ENCODE results near the gene PLCG2. TPM values are rescaled to one million over a fixed set of nuclear protein-coding genes. Genes with fewer than 3 reads are reported as not detected.

The PLCG2 gene
- polyA plus RNA-seq, 1 donor from 2014 or later: not detected

DNA sequence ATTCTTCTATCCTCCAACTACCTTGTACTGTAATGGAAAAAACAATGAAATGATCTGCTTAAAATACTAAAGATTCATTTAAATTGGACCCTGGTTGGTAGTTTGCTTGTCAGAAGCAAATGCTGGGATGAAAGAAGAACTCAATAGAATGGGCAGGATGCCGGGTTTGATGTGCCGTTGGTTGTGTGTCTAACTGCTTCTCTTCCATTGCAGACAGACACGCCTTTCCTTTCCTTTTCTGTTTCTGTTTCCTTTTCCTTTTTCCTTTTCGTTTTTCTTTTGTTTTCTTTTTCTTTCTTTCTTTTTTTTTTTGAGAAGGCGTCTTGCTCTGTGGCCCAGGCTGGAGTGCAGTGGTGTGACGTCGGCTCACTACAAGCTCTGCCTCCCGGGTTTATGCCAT lies 64.6 kb downstream of the PLCG2 start:
- H3F3A ChIP-seq (ENCODE audit: insufficient read depth, low read length, poor library complexity, severe bottlenecking): no peaks in the 10 kb centered on the region
- TF ChIP-seq MXI1 (conservative IDR thresholded peaks at IDR 0.05; ENCODE audit: poor library complexity, severe bottlenecking): no peak
- TF ChIP-seq SMC3 (conservative IDR thresholded peaks at IDR 0.05; ENCODE audit: poor library complexity): no peak
- no peak for TF ChIP-seq TAF1 (IDR thresholded peaks at IDR 0.05; ENCODE audit: low read depth)
- TF ChIP-seq POLR2AphosphoS5 (IDR thresholded peaks at IDR 0.05): no peak
- no peak for TF ChIP-seq EZH2 (IDR thresholded peaks at IDR 0.05; ENCODE audit: borderline replicate concordance, insufficient read depth, low read length, poor library complexity, severe bottlenecking)
- TF ChIP-seq, protein P1, sequence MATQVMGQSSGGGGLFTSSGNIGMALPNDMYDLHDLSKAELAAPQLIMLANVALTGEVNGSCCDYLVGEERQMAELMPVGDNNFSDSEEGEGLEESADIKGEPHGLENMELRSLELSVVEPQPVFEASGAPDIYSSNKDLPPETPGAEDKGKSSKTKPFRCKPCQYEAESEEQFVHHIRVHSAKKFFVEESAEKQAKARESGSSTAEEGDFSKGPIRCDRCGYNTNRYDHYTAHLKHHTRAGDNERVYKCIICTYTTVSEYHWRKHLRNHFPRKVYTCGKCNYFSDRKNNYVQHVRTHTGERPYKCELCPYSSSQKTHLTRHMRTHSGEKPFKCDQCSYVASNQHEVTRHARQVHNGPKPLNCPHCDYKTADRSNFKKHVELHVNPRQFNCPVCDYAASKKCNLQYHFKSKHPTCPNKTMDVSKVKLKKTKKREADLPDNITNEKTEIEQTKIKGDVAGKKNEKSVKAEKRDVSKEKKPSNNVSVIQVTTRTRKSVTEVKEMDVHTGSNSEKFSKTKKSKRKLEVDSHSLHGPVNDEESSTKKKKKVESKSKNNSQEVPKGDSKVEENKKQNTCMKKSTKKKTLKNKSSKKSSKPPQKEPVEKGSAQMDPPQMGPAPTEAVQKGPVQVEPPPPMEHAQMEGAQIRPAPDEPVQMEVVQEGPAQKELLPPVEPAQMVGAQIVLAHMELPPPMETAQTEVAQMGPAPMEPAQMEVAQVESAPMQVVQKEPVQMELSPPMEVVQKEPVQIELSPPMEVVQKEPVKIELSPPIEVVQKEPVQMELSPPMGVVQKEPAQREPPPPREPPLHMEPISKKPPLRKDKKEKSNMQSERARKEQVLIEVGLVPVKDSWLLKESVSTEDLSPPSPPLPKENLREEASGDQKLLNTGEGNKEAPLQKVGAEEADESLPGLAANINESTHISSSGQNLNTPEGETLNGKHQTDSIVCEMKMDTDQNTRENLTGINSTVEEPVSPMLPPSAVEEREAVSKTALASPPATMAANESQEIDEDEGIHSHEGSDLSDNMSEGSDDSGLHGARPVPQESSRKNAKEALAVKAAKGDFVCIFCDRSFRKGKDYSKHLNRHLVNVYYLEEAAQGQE (IDR thresholded peaks at IDR 0.05; ENCODE audit: borderline replicate concordance): no peak
- TF ChIP-seq EP300 (conservative IDR thresholded peaks at IDR 0.05; ENCODE audit: poor library complexity, severe bottlenecking): no peak
- TF ChIP-seq, protein P2, sequence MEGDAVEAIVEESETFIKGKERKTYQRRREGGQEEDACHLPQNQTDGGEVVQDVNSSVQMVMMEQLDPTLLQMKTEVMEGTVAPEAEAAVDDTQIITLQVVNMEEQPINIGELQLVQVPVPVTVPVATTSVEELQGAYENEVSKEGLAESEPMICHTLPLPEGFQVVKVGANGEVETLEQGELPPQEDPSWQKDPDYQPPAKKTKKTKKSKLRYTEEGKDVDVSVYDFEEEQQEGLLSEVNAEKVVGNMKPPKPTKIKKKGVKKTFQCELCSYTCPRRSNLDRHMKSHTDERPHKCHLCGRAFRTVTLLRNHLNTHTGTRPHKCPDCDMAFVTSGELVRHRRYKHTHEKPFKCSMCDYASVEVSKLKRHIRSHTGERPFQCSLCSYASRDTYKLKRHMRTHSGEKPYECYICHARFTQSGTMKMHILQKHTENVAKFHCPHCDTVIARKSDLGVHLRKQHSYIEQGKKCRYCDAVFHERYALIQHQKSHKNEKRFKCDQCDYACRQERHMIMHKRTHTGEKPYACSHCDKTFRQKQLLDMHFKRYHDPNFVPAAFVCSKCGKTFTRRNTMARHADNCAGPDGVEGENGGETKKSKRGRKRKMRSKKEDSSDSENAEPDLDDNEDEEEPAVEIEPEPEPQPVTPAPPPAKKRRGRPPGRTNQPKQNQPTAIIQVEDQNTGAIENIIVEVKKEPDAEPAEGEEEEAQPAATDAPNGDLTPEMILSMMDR (IDR thresholded peaks at IDR 0.05; ENCODE audit: poor library complexity, severe bottlenecking): no peak
- no peak for TF ChIP-seq RAD21 (conservative IDR thresholded peaks at IDR 0.05)

DNA sequence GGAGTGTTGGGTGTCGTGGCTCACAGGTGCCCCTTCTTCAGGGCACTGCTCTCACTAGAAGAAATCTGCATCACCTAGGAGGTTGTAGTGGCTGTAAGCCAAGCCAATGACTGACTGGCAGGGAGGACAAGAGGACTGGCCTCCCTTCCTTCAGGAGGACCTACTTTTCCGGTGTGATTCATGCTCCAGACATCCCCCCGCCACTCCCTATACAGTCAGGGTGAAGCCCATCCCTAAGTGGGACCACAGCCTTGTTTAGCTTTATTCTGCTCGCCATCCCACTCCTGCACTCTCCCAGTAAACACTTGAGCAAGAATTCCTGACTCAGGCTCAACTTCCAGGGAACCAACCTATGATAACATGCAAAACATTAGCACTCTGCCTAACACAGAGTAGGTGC lies 67.0 kb downstream of the PLCG2 start:
- Histone ChIP-seq H3K9ac (ENCODE audit: low read length) (no peak overlapping the region), H2AFZ (ENCODE audit: low read depth, low read length) (no peak overlapping the region), H3F3A (ENCODE audit: insufficient read depth, low read length, poor library complexity, severe bottlenecking) (no peaks in the 10 kb centered on the region), H3K27ac (ENCODE audit: low read length) (no peak overlapping the region), H3K9me3 (ENCODE audit: low read length) (no peaks in the 10 kb centered on the region), H3K27me3 (ENCODE audit: insufficient read depth, low read depth, low read length) (no peaks in the 10 kb centered on the region), H4K20me1 (ENCODE audit: insufficient read depth) (no peaks in the 10 kb centered on the region), H3K4me3 (ENCODE audit: low read length) (no peak overlapping the region), H3K79me2 (replicated peaks; ENCODE audit: insufficient read depth, low read length) (no peaks in the 10 kb centered on the region), H3K36me3 (ENCODE audit: insufficient read depth, low read length) (no peaks in the 10 kb centered on the region), H3K9me2 (ENCODE audit: insufficient read depth, low read length) (no peaks in the 10 kb centered on the region), H3K4me2 (ENCODE audit: low read length) (no peak overlapping the region)
- TF ChIP-seq SMC3 (conservative IDR thresholded peaks at IDR 0.05; ENCODE audit: poor library complexity) (no peak), TAF1 (IDR thresholded peaks at IDR 0.05; ENCODE audit: low read depth) (no peak), MXI1 (conservative IDR thresholded peaks at IDR 0.05; ENCODE audit: poor library complexity, severe bottlenecking) (no peak), EZH2 (IDR thresholded peaks at IDR 0.05; ENCODE audit: borderline replicate concordance, insufficient read depth, low read length, poor library complexity, severe bottlenecking) (no peak)
- TF ChIP-seq, protein P1 (IDR thresholded peaks at IDR 0.05; ENCODE audit: borderline replicate concordance): no peak

More for the DNA sequence above, 64.6 kb downstream of the PLCG2 start:
- no peaks in the 10 kb centered on the region for H3K9me2 ChIP-seq (ENCODE audit: insufficient read depth, low read length)
- no peak overlapping the region for H3K4me2 ChIP-seq (ENCODE audit: low read length)
- no peak overlapping the region for H3K9ac ChIP-seq (ENCODE audit: low read length)
- no peak overlapping the region for H3K4me3 ChIP-seq (ENCODE audit: low read length)
- H3K79me2 ChIP-seq (replicated peaks; ENCODE audit: insufficient read depth, low read length): no peaks in the 10 kb centered on the region
- H3K27ac ChIP-seq (ENCODE audit: low read length): no peak overlapping the region
- no peaks in the 10 kb centered on the region for H3K27me3 ChIP-seq (ENCODE audit: insufficient read depth, low read depth, low read length)
- no peaks in the 10 kb centered on the region for H3K9me3 ChIP-seq (ENCODE audit: low read length)
- H2AFZ ChIP-seq (ENCODE audit: low read depth, low read length): no peak overlapping the region
- no peaks in the 10 kb centered on the region for H4K20me1 ChIP-seq (ENCODE audit: insufficient read depth)
- no peaks in the 10 kb centered on the region for H3K36me3 ChIP-seq (ENCODE audit: insufficient read depth, low read length)
